Loucy (cell line): ENCODE data around the gene NPTX1.

ENCODE experiments used
- CTCF ChIP-seq: fragments of 200-600 bp; sonication (generic); conservative IDR thresholded peaks from 2 replicates; pipeline ENCODE4 v1.5.1; 2014; ENCODE audit warnings: mild to moderate bottlenecking, antibody characterized with exemption, low read length
- EZH2phosphoT487 ChIP-seq: fragments of 200-600 bp; IDR thresholded peaks from 2 replicates; pipeline ENCODE4 v1.6.1; 2018; ENCODE audit warnings: antibody characterized with exemption, mild to moderate bottlenecking, moderate library complexity, borderline replicate concordance

GRCh38 chr17:80442323-80442659 lies 34.1 kb downstream of the NPTX1 start:
- TF ChIP-seq CTCF: no peak
- TF ChIP-seq EZH2phosphoT487: no peak
